Hematopoietic multipotent progenitor cell treated with erythropoietin and hydrocortisone succinate and interleukin-3 and kit ligand, for 6 days (in vitro differentiated cells): ENCODE measurements around the gene VPS51.
A peak's percentile ranks its signal among the peaks of the same experiment; 100 is the strongest.

Experiments used
- DNase-seq: peaks from one replicate; pipeline ENCODE4 v3.0.0-alpha.2; 2015

Gene VPS51

DNA sequence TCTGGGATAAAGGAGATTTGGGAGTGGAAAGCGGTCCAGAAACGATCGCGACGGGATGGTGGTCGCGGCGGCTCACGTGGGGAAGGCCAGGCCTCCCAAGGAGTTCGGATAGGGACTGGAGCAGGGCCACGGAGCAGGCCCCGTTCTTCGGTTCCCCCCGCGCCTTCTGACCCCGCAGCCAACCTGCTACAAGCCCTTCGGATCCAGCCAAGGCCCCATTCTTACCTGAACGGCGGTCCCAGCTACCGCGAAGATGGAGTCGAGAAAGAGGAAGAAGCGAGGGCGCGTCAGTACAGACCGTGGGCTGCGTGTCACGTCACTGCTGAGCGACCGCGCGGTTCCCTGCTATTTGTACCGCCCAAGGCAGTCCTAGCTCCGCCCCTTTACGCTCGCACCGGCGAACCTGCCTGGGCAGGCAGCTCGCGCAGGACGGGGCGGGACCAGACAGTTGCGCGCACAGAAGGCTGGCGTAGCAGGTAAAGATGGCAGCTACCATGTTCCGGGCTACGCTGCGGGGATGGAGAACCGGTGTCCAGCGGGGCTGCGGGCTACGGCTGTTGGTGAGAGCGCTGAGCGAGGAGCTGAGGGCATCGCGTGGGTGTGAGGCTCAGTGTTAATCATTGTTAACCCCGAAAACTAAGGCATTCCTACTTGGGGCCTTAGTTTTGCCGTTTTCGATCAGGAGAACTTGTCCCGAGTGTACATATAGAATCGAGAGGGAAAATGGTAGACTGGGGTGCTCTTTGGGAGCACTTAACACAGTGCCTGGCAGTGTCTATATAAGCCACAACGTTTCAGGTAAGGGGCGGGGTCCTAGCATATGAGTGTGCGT is 26.1 kb downstream of the VPS51 start, which contains the start of the genes FAU and MRPL49:
FAU (minus strand) TSS at position 270 of the 832 bp plus-strand sequence. CDS start 321 bp downstream, outside the sequence.
MRPL49 (plus strand) TSS at position 457 of the 832 bp plus-strand sequence; CDS start at position 483, 26 bp downstream.
- DNase-seq, result peak; percentile 100

- no peak for DNase-seq
Measured at GRCh38 chr11:65124480-65125196, 28.6 kb downstream of the VPS51 start.

- DNase-seq, result no peak
Measured at GRCh38 chr11:65125197-65126056, 29.4 kb downstream of the VPS51 start.

GRCh38 chr11:65126624-65127274 is 30.7 kb downstream of the VPS51 start:
- no peak for DNase-seq

DNA sequence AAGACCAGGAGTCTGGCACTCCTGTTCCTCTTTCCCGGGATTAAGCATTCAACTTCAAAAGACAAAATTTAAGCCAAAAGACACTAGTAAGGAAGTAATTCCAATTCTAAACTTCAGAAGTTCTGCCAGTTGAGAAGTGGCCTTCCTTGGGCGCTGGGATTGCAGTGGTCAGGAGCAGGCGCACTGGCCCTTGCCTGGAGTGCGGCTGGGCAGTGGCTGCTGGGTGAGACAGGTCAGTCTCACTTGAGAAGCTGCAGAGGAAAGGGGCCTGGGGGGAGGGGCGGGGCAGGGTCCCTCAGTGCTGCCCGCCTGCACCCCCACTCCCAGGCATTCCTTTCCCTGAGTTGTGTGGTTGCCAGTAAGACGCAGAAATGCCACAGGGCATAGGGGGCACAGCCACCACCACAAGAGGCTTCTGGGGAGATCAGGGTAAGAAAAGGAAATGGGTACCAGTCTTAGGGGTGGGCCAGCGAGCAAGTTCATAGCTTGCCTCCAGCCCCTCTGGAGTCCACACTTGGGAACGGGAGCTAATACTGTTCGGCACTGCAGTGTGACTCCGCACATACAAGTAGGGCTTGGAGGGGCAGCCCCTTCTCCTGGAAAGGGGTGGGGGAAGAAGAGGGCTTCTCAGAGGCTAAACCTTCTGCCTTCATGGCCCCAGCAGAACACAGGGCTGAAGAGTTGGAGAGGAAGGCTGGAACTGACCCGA is 31.6 kb downstream of the VPS51 start:
- DNase-seq, result no peak

GRCh38 chr11:65128182-65129145 is 32.5 kb downstream of the VPS51 start:
- DNase-seq, result no peak

GRCh38 chr11:65129649-65130441 is 33.8 kb downstream of the VPS51 start:
- no peak for DNase-seq

DNA sequence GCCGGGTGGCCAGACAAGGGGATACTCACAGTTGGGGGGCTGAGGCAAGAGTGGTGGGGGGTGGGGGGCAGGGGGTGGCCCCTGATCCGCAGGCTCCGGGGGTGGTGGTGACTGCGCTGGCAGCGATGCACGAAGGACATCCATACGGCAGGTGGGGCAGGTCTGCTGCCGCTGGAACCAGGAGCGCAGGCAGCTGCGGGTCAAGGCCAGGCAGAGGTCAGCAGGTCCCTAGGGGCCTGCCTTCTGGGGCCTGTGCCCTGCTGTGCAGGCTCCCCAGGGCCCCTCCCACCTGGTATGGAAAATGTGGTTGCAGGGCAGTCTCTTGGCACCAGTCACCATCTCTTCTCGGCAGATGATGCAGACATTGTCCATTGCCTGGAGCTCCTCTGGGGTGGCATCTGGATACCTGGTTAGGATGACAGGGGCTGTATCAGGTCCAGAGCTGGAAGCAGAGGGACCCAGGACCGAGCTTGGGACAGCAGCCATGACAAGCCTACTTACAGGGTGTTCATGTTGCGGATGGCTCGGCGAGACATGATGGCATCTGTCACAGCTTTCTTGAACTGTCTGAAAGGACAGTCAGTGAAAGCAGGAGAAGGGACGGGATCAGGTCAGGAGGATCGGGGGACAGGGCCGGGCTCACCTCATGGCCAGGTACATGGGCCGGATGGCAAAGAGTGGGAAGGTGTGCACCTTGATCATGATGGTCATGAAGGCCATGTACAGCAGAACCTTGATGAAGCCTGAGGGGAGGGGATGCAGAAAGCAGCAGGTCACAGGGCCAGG is 34.8 kb downstream of the VPS51 start:
- no peak for DNase-seq

- DNase-seq, result no peak
Measured at GRCh38 chr11:65131417-65131776, 35.4 kb downstream of the VPS51 start.

DNA sequence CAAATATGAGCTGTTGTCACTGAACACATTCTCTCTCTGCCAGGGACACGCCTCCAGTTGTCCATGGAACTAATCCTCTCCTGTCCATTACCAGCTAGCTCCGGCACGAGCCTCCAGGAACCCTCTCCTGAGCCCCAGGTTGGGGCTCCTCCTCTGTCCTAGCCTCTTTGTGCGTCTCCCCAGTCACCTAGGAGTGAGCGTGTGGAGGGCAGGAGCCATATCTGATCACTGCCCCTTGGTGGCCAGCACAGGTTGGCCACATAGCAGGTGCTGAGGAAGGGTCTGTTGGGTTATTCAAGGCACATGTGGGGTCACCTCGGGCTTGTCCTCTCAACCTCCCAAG is 35.9 kb downstream of the VPS51 start:
- no peak for DNase-seq

DNA sequence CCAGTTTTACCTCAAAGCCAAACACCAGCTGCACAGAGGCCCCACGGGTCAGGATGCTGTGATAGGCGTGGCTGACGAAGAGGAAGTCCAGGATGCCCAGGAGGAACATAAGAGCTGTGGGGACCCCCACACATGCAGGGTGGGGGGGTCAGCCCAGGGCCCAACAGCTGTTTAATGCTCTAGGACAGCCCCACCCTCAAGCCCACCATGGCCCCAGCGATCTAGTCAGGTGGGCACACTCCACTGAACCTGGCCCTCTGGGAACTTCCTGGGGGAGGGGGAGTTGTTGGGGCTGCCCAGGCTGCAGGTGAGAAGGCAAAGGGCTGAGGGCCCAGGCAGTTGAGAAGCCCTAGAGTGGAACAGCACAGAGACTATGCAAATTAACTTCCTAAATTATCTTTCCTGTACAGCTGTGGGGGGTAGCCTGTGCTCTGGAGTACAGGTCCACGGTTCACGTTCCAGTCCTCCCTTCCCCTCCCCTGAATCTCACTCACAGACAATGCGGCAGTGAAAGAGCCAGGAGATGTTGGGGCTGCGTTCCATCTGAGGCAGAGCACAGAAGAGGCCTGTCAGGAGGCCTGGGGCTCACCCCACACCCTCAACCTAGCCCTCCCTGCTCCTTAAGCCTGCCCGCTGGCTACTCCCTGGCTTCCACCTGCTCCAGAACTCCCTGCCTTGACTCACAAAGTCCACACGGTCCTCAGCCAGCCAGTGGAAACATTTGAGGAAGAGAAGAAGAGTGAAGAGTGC is 36.4 kb downstream of the VPS51 start:
- DNase-seq, result no peak

- peak; percentile 72 for DNase-seq
Measured at GRCh38 chr11:65132988-65133700, 37.1 kb downstream of the VPS51 start.

DNA sequence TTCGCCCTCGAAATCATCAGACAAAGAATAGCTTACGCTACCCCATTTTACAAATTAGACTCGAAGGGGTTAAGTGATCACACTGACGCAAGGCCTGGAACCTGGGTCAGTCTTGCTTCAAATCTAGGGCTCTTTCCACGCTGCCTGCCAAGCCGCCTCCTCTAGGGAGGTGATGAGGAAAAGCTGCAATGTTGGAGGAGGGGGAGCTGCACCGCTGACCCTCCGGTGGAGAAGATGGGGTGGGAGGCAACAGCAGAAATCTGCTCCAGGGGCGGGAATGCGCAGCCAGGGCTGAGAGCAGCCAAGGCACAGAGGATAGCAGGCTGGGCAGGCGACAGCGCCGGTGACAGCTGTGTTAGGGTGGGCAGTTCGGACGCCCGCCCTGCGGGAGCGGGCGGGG is 37.7 kb downstream of the VPS51 start:
- DNase-seq, result no peak

DNA sequence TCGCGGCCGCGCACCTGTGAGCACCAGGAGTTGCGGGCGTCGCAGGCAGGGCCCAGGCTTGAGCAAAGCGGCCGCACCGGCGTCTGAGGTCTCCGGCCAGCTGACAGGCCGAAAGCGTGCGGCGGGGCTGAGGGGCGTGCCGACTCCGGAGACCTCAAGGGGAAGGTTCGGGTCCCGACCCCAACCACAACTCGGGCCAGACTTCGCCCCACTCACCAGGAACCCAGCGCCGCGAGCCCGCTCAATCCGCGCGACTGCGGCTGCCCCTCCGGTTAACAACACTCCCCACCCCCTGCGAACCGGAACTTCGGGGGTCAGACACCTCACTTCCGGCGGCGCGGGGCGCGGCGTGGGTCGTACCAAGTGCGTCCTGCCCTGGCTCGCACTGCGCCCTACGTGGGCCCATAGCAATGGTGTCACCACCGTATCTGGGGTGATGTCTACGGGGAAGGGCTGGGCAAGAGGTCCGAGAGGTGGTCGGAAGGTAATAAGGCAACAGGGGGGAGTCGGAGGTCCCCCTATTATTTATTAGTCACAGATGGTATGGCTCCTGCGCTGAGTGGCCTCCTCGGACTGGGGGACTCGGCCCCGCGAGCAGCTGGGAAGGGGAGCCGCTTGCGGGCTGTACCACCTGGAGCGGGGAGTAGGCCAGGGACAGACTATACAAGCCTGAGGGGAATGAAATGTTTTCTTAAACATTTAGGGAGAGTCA is 38.4 kb downstream of the VPS51 start, which contains the start of gene SYVN1:
SYVN1 (minus strand) TSS at position 280 of the 712 bp plus-strand sequence. CDS start 918 bp downstream, outside the sequence.
- DNase-seq, result peak; percentile 94

DNA sequence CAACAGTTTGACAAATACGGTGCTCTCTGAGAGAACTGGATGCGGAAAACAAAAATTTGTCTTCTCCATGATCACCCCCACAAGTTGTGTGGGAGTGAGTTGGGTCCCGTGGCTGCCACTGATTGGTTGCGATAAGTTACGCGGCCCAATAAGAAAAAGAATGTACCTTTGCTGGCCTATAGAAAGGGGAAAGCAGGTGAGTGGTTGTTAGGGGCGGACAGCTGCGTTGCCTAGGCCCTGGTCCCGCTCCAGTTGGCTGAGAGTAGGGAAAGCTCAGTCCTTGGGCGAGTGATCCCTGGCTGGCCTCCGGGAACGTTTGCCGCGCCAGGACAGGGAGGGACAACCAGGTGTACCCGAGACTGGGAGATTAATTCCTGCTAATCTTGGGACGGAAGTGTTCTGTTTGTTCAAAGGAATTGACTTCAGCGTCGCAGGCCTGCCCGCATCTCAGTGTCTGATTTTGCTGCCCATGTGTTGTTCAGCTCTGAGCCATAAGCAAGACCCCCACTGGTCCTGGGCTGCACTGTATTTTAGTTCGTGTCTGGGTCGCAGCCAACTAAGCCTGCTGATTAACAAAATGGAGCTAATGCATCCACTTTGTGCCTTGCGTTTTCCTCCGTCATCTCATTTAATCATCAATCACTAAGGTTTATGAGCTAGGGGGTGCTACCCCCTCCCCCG is 39.1 kb downstream of the VPS51 start:
- peak; percentile 99 for DNase-seq

- no peak for DNase-seq
Measured at GRCh38 chr11:65135633-65136145, 39.7 kb downstream of the VPS51 start.
